Neural progenitor cell (in vitro differentiated cells): Measurements from ENCODE around the gene EPB41L4A.

Experiments used
- CTCF ChIP-seq: fragments of 200-600 bp; sonication (generic); IDR thresholded peaks from 2 replicates; pipeline ENCODE4 v1.5.1; 2017; ENCODE audit warnings: antibody characterized with exemption, mild to moderate bottlenecking
- EZH2 ChIP-seq: fragments of 200-600 bp; sonication (generic); IDR thresholded peaks from 2 replicates; pipeline ENCODE4 v1.6.1; 2017; ENCODE audit warnings: antibody characterized with exemption, mild to moderate bottlenecking, moderate library complexity
- EZH2phosphoT487 ChIP-seq: fragments of 200-600 bp; sonication (generic); IDR thresholded peaks from 2 replicates; pipeline ENCODE4 v1.6.1; 2017; ENCODE audit warnings: antibody characterized with exemption

DNA sequence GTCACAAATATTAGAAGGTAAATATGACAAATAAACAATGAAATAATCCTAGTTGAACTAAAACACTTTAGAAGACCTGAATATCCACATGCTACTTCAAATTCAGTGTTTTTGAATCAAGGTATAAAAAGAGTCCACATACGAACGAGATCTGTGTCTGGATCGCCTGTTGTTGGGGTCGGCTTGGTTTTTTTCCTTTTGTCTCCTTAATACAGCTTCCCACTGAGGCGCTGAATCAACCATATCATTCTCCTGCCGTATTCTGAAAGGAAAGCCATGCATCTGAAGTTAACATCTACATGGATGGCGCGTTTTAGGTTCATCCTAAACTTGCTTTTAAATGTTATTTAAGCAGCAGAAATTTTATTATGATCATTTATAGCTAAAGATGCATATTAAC lies 235.2 kb downstream of the EPB41L4A start:
- TF ChIP-seq CTCF (no peak), EZH2 (no peak), EZH2phosphoT487 (no peak)
